Smooth muscle cell (in vitro differentiated cells): ENCODE measurements around the gene DCAKD. TPM values are rescaled to one million over a fixed set of nuclear protein-coding genes. Genes with fewer than 3 reads are reported as not detected.
"Not testable (repeated sequence)": the region's sequence is repeated elsewhere in the genome, so short reads cannot be mapped to it uniquely, and the experiment has no call there.

ENCODE experiments used
- DNase-seq: peaks from one replicate; lab custom pipeline; 2025; ENCODE audit not compliant: unreplicated experiment; lab: John Stamatoyannopoulos, UW
- H2AFZ ChIP-seq: fragments of 200-600 bp; sonication (generic); 2 replicates; pipeline ENCODE4 v1.6.0; 2016; ENCODE audit warnings: antibody characterized with exemption, low read depth, mild to moderate bottlenecking
- H3F3A ChIP-seq: fragments of 200-600 bp; sonication (generic); 2 replicates; pipeline ENCODE4 v1.6.0; 2017; ENCODE audit warnings: antibody characterized with exemption, low read depth
- H3K27ac ChIP-seq: fragments of 200-600 bp; sonication (generic); 2 replicates; pipeline ENCODE4 v1.5.1; 2016; ENCODE audit warnings: low read depth, mild to moderate bottlenecking
- H3K27me3 ChIP-seq: fragments of 200-600 bp; sonication (generic); 2 replicates; pipeline ENCODE4 v1.6.1; 2016; ENCODE audit warnings: low read depth, mild to moderate bottlenecking
- H3K36me3 ChIP-seq: fragments of 200-600 bp; sonication (generic); 2 replicates; pipeline ENCODE4 v1.5.1; 2016; ENCODE audit warnings: low read depth
- H3K4me1 ChIP-seq: fragments of 200-600 bp; sonication (generic); 2 replicates; pipeline ENCODE4 v1.5.1; 2016; ENCODE audit warnings: low read depth
- H3K4me2 ChIP-seq: fragments of 200-600 bp; sonication (generic); 2 replicates; pipeline ENCODE4 v1.6.0; 2016; ENCODE audit warnings: mild to moderate bottlenecking
- H3K4me3 ChIP-seq: fragments of 200-600 bp; sonication (generic); 2 replicates; pipeline ENCODE4 v1.5.1; 2016; ENCODE audit warnings: mild to moderate bottlenecking
- H3K79me2 ChIP-seq: fragments of 200-600 bp; sonication (generic); 2 replicates; pipeline ENCODE4 v1.6.0; 2016; ENCODE audit warnings: low read depth, mild to moderate bottlenecking
- H3K9ac ChIP-seq: fragments of 200-600 bp; sonication (generic); 2 replicates; pipeline ENCODE4 v1.6.0; 2016; ENCODE audit warnings: low read depth
- H3K9me3 ChIP-seq: fragments of 200-600 bp; sonication (generic); replicated peaks from 2 replicates; pipeline ENCODE4 v1.5.1; 2016; ENCODE audit warnings: low read depth
- H4K20me1 ChIP-seq: fragments of 200-600 bp; sonication (generic); 2 replicates; pipeline ENCODE4 v1.6.0; 2016; ENCODE audit warnings: low read depth
- WGBS: methylation state at CpG from one replicate; pipeline ENCODE4 v1.1.7; 2016; ENCODE audit warnings: low lambda C conversion rate; 5-methylcytosine and 5-hydroxymethylcytosine counted together
- polyA plus RNA-seq: library from polyadenylated mRNA; unstranded; fragments of >200 nt; fragmentation: Nextera tagmentation; extraction: Ambion mirVana; gene quantifications from 2 replicates; pipeline ENCODE4 v1.2.1, GENCODE V29; 2016
- total RNA-seq: library from RNA; depleted of rRNA; stranded (reverse); fragments of >200 nt; gene quantifications from 2 replicates; pipeline ENCODE4 v1.2.3, GENCODE V29; 2014
- TF ChIP-seq, protein P1 (sequence below): fragments of 200-600 bp; sonication (generic); IDR thresholded peaks from 2 replicates; pipeline ENCODE4 v1.5.1; 2017; ENCODE audit warnings: borderline replicate concordance, mild to moderate bottlenecking, antibody characterized with exemption; ENCODE audit not compliant: insufficient read depth, poor library complexity, severe bottlenecking

The DCAKD gene
- total and polyA plus RNA-seq, 2 experiments from 2014 or later: 25.7 to 42.3 TPM

DNA sequence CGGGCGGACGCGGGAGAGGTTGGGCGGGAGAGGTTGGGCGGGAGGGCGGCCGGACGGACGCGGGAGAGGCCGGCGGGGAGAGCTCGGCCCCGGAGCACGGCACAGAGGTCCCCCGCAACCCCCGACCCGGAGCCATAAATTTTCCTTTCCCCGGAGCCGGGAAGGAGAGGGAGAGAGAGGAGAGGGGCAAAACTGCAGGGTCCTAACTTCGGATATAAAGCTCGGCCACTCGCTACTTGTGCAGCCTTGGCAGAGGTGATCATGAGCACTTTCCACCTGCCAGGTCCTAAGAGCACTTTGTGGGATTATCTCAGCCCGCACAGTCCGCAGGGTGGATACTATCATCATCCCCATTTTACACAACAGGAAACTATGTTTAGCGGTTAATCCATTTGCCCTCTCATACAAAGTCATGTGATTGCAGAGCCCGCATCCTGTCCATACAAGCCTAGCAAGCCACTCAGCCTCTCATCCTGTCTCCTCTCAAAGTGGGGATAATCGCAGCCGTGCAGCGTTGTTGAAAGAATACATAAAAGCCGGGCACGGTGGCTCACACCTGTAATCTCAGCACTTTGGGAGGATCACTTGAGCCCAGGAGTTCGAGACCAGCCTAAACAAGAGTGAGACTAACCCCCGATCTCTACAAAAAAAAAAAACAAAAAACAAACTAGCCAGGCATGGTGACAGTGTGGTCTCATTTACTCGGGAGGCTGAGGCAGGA lies 780 bp upstream of the DCAKD start:
- Histone ChIP-seq H3K27ac (no peak overlapping the region), H3K4me2 (peak overlapping the region; percentile 82), H3K27me3 (no peaks in the 10 kb centered on the region), H4K20me1 (peaks cover 3% of the 10 kb centered on the region), H3F3A (peaks cover 14% of the 10 kb centered on the region), H3K9me3 (no peaks in the 10 kb centered on the region), H3K36me3 (no peaks in the 10 kb centered on the region), H3K9ac (peak overlapping the region; percentile 26), H3K4me3 (peak overlapping the region; percentile 59), H3K79me2 (peaks cover 35% of the 10 kb centered on the region), H3K4me1 (peaks cover 4% of the 10 kb centered on the region), H2AFZ (peak overlapping the region; percentile 55)
- no peak for DNase-seq
- WGBS: 26% methylated on average over 19 of the region's 36 CpGs
- TF ChIP-seq, protein P1, sequence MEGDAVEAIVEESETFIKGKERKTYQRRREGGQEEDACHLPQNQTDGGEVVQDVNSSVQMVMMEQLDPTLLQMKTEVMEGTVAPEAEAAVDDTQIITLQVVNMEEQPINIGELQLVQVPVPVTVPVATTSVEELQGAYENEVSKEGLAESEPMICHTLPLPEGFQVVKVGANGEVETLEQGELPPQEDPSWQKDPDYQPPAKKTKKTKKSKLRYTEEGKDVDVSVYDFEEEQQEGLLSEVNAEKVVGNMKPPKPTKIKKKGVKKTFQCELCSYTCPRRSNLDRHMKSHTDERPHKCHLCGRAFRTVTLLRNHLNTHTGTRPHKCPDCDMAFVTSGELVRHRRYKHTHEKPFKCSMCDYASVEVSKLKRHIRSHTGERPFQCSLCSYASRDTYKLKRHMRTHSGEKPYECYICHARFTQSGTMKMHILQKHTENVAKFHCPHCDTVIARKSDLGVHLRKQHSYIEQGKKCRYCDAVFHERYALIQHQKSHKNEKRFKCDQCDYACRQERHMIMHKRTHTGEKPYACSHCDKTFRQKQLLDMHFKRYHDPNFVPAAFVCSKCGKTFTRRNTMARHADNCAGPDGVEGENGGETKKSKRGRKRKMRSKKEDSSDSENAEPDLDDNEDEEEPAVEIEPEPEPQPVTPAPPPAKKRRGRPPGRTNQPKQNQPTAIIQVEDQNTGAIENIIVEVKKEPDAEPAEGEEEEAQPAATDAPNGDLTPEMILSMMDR: no peak

DNA sequence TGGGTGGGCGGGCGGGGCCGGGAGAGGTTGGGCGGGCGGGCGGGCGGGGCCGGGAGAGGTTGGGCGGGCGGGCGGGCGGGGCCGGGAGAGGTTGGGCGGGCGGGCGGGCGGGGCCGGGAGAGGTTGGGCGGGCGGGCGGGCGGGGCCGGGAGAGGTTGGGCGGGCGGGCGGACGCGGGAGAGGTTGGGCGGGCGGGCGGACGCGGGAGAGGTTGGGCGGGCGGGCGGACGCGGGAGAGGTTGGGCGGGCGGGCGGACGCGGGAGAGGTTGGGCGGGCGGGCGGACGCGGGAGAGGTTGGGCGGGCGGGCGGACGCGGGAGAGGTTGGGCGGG lies 254 bp upstream of the DCAKD start:
- H3K36me3 ChIP-seq, H3K27me3 ChIP-seq, DNase-seq, H3K9ac ChIP-seq, H3K9me3 ChIP-seq, H2AFZ ChIP-seq, H3K4me1 ChIP-seq, H4K20me1 ChIP-seq, H3K27ac ChIP-seq: not testable (repeated sequence)
- H3K79me2 ChIP-seq: peaks cover 39% of the 10 kb centered on the region
- H3F3A ChIP-seq: peaks cover 14% of the 10 kb centered on the region
- H3K4me2 ChIP-seq: peak overlapping the region; percentile 82
- no CpG with 5 or more reads among the region's 54 CpGs for WGBS
- H3K4me3 ChIP-seq: peak overlapping the region; percentile 59

DNA sequence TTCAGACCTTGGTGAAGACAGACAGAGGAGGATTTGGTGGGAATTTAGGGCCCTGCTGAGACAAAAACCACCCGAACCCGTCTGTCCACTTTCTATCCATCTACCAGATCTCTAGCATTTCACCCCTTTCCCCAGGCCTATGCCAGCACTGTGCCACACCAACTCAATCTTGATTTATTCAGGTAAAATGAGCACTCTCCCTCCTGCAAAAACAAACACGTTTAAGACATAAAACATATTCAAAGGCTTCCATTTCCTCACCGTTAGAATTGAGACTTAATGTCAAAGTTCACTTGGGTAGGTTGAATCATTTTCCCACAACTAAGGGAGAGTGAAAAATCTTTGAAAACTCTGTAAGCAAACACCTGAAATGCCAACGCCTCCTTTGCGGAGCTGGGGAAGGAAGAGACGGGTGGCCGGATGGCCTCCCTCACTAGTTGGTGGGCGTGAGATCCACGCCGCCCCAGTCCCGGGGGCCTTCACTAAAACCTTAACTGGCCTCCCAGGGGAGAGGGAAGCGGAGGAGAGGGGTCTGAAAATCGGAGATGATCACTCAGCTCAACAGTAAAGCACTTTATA lies 862 bp downstream of the DCAKD start:
- no peak for DNase-seq
- 3% methylated on average over 14 of the region's 14 CpGs for WGBS

DNA sequence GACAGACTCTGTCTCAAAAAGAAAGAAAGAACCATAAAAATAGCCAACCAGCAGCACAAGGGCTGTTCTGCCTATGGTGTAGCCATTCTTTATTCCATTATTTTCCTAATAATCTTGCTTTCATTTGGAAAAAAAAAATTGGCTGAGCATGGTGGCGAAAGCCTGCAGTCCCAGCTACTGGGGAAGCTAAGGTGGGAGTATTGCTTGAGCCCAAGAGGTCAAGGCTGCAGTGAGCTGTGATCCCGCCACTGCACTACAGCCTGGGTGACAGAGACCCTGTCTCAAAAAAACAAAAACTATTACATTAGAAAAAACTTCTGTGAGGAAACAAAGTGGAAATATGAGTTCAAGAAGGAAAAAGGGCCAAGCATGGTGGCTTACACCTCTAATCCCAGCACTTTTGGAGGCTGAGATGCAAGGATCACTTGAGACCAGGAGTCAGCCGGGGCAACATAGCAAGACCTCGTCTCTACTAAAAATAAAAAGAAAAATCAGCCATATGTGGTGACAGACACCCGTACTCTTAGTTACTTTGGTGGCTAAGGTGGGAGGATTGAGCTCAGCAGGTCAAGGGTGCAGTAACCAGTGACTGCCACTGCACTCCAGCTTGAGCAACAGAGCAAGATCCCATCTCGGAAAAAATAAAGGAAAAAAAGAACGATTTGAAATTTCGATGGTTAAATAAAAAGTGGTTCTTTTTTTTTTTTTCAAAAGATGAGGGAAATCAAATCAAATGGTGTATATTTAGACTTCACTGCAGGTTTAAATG lies 2.5 kb downstream of the DCAKD start:
- 97% methylated on average over 8 of the region's 8 CpGs for WGBS
- TF ChIP-seq, protein P1: peak; percentile 25
- H3K79me2 ChIP-seq: peaks cover 60% of the 10 kb centered on the region

More for the DNA sequence above, 862 bp downstream of the DCAKD start:
- Histone ChIP-seq H4K20me1 (peaks cover 9% of the 10 kb centered on the region), H3K4me1 (peaks cover 4% of the 10 kb centered on the region), H3F3A (peaks cover 14% of the 10 kb centered on the region), H2AFZ (peak overlapping the region; percentile 70), H3K36me3 (no peaks in the 10 kb centered on the region), H3K9ac (peak overlapping the region; percentile 65), H3K9me3 (no peaks in the 10 kb centered on the region), H3K27me3 (no peaks in the 10 kb centered on the region), H3K4me2 (peak overlapping the region; percentile 85), H3K4me3 (peak overlapping the region; percentile 60), H3K27ac (peak overlapping the region; percentile 90), H3K79me2 (peaks cover 45% of the 10 kb centered on the region)
- TF ChIP-seq, protein P1: no peak

More for the DNA sequence above, 2.5 kb downstream of the DCAKD start:
- Histone ChIP-seq H3K9me3 (no peaks in the 10 kb centered on the region), H3K9ac (no peak overlapping the region), H3F3A (peaks cover 14% of the 10 kb centered on the region), H3K4me2 (no peak overlapping the region), H4K20me1 (peaks cover 23% of the 10 kb centered on the region), H3K36me3 (no peaks in the 10 kb centered on the region), H3K27me3 (no peaks in the 10 kb centered on the region), H3K4me3 (no peak overlapping the region), H3K4me1 (peaks cover 4% of the 10 kb centered on the region), H2AFZ (no peak overlapping the region), H3K27ac (no peak overlapping the region)
- DNase-seq: no peak
